Measurements from ENCODE around the gene GLP1R.
A peak's percentile ranks its signal among the peaks of the same experiment; 100 is the strongest.
"Not testable (repeated sequence)": the region's sequence is repeated elsewhere in the genome, so short reads cannot be mapped to it uniquely, and the experiment has no call there.

GLP1R gene

DNA sequence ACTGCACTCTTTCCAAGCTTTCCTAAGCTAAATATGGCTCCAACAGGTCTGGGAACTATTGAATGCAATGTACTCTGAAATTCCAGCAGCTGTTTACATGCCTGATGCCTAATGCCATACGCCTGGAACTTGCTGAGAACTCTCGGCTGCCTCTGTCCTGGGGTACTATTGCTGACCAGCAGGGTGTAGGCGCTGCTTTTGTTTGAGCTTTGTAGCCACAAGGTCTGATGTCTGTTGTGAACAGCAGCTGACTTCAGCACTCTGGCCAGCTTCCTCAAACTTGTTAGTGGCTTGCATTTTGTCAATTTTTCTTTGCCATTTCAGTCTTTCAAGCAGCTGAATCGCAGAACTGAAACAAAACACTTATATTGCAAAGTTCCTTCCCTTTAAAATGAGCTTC lies 39.8 kb downstream of the GLP1R start:
- peak in 1 of 2 donors; percentile 37 for DNase-seq

DNA sequence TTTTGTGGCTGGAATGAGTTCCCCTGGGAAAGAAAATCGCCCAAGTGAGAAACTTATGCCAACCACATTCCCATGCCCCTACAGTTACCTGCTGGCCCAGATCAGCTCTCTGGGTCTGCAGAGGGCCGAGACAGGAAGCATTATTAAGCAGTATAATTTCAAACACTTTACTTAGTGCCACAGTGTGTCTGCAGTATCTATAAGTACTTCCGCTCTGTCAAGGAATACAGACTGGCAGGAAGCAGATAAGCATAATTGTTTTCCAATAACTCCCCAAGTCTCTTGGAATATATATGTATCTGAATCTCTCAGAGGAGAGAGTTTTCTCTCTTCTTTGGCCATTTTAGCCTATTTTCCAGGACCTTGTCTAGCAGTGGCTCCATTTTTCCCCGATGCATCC lies 41.5 kb downstream of the GLP1R start:
- peak in 1 of 2 donors; percentile 52 for DNase-seq

DNA sequence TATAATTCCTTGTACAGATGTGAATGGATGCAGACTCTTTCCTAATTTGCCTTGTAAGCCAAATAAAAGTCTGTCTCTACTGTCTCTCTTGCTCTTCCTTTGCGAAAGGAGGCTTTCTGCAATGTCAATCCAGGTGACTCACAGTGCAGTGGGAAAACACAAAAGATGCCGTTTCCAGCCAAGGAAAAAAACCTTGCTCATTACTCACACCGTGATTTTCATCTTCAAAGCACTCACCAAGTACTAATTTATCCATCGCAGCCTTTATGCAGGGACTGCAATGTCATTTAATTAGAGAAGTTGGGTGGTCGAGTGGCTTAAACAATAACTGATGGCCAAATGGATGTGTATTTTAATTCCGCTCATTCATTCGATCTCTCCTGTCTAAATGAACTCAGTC lies 42.6 kb downstream of the GLP1R start:
- DNase-seq, result no peak

DNA sequence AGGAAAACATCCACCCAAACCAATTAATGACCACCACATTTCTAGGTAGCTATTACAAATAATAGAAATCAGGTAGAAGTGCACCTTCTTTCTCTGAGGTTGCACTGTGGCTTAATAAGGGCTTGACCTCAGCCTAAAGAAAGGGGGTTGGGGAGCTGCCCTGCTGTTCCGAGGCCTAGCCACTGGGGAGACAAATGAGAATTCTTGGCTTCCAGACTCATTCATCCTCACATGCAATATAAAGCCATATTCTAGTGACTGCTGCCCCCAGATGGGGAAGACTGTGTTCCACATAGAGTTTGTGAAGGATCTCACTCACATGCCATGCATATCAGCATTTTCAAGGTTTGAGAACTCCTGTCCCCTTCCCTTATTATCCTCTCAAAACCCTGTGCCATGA lies 43.5 kb downstream of the GLP1R start:
- DNase-seq, result no peak

DNA sequence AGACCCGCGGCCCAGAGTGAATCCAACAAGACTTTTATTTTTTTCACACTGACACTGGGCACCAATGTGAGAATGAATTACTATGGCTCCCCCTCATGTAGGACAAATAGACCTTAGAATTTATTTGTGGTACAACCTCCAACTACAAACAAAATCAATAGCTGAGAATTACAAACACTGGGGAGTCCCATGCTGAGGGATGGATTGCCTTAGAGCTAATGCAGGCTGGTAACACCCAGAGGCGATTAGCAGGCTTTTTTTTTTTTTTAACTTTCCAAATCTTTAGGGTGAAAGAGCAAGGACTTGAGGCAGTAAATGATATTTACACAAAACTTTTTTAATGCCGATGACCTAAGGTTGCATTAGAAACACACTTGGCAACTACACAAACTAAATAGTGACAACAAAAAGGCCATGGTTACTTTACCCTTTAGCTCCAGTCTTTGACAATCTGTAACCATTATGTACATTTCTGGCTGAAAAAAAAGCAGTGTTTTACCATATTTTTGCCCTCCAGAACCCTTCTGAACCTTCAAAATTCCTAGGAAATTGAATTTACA lies 44.6 kb downstream of the GLP1R start:
- DNase-seq, result no peak

DNA sequence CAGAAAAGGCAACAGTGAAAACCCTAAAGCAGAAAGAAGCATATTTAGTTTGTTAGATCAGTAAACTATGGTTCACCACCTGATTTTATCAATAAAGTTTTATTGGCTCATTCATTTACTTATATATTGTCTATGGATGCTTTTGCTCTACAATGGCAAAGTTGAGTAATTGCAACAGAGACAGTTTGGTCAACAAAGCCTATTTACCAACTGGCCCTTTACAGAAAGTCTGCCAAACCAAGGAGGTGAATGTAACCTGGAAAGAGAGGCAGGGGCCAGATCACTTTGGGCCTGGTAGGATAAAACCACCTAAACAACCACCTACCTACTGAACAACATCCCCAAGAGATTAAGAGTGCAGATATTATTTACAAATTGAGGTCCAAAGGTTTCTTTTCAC lies 47.0 kb downstream of the GLP1R start:
- no peak for DNase-seq

DNA sequence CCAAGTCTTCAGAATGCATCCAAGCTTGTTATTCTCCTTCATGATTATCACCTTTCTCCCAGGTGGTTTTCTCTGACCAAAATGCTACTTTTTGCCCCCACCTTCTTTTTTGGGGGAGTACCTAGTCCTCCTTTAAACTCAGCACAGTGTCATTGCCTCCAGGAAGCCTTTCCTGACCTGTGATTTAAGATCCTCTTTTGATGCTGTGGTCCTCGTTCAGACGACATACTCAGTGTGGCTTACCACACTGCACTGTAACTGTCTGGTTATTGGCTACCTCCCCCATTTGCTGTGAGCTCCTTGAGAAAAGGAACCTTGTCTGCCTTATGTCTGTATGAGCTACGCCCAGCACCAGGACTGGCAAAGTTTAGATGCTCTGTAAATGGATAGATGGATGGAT lies 51.8 kb downstream of the GLP1R start:
- DNase-seq, result peak in 1 of 2 donors; percentile 31

DNA sequence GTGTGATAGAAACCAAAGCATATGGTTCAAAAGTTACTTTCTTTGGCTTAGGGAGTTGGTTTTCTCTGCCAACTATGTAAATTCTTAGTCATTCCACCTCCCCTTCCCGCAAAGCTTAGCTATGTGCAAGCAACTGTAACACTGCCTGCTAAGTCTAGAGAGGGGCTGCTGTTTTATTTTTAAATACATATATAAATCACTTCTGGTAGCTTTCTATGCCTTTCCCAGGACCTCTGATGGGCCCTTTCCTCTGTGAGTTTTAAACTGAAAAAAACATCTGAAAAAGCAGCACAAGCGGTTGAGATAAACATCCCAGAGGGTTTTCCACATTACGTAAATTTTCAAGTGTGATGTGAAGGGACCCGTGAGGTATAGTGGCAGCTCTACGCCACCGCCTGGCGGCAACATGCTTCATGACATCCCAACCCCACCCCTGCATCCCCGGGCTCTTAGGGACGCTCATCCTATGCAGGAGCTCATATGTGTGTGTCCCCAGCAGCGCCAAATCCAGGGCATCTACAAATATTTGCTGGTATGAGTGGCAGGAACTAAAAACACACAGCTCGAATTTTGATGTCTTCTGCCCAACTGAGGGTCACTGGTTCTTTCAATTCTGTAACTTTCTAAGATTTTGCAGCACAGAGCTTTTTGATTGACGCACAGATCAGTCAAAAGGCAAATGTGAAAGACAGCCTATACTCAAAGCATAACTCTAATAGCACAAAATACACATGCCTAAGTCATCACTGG lies 53.7 kb downstream of the GLP1R start:
- DNase-seq, result no peak

DNA sequence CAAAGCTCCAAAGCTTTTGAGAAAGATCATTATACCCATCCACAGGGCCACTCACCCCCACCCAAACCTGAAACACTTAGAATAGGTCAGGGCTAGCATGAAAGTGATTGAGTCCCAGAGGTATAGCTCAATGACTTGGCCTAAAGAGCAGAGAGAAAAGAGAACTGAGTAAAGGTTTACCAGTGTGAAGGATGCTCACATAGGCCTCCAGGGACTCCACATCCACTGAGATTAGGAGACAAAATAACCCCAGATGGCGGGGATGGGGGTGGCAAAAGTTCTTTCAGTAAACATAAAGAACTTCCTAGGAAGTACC lies 54.2 kb downstream of the GLP1R start:
- no peak for DNase-seq

DNA sequence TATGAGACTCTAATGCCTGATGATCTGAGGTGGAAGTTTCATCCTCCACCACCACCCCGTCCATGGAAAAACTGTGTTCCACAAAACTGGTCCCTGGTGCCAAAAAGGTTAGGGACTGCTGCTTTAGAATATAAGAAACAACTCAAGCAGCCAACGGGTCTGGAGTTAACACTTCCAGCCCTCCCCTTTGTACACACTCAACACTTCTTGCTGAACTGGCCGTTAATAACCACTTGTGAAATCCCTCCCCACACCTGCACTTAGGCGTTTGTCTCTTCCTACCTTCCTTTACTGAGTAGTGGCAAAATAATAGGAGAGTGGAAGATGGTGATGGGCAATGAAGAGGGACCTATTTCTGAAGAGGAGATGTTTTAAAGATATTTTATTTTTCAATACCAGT lies 55.9 kb downstream of the GLP1R start:
- DNase-seq, result no peak

DNA sequence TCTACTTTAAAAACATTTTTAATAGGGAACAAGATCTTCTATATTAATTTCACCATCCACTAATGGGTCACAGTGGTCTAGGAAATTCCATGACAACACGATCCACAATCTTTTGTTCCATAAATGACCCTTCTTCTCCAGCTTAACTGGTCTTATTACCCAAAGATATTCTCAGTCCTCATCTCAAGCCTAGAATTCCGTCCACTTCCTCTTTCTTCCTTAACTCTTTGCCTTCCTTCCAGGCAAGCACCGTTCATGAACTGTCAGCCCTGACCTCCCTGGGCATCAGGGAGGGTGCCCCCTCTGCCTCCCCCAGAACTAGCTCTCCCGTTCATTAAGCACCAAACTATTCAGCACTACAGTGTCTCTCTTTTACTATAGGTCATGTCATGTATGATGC lies 58.5 kb downstream of the GLP1R start:
- no peak for DNase-seq

DNA sequence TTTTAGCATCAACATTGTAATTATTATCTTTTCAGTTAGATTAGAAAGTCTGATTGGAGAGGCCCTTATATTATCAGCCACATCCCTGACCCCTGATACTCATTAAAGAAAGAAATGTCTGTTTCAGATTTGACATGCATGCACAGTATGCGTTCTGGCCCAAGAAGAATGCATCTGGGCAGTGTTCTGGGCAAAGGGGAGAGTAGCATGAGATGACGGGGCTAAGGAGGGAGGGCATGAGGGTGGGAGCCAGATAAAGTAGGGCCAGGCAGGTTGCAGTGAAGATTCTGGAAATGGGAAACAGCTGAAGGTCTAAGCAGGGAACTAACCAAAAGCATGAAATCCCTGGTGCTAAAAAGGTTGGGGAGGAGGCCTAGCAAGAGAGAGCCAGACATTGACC lies 59.1 kb downstream of the GLP1R start:
- DNase-seq, result no peak

DNA sequence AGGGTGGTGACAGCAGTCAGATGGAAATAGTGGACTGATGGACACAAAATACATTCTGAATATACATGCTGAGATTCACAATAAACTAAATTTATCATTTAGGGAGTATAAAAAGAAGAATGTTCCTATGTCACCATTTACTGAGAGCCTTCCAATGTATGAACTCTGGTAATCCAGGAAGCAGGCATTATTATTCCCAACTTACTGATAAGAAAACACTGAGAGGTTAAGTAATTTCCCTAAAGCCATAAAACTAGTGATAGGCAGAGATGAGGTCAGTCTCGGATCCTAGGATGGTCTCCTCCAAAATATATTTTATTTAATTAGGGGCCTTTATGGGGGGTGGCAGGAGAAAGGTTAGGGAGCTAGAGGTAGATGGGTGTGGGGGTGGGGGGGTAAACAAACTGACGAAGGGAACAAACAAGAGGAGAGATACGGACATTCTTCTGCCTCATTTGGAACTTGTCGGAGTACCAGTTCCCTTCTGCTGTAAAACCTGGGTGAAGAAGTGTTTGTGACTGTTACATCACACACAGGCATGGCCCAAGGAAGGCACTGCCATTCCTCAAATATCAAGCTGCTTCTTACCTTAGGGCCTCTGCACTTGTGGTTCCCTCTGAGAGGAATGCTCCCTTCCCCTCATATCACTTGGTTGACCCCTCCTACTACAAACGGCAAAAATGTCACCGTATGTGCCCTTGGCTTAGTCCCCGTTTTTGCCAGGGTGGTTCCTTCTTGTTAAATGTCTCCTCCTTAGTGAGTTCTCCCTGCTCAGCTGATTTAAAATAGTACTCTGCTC lies 59.7 kb downstream of the GLP1R start:
- no peak for DNase-seq

DNA sequence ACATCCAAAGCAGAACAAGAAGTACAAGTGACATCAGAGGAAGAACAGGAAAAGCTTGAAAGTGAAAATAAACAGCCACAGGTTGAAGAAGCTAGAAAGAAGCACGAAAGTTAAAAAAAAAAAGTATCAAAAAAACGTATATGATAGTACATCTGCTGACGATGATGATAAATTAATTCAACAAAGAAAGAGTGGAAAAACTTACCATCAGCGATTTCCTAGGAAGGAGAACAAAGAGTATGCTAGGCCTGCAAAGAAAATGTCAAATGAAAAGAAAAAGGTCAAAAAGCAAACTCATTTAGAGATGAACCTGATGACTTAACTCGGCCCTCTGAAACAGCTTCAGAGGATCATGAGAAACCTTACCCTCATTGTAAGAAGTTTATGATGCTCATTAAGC lies 62.7 kb downstream of the GLP1R start:
- peak in 1 of 2 donors; percentile 36 for DNase-seq

DNA sequence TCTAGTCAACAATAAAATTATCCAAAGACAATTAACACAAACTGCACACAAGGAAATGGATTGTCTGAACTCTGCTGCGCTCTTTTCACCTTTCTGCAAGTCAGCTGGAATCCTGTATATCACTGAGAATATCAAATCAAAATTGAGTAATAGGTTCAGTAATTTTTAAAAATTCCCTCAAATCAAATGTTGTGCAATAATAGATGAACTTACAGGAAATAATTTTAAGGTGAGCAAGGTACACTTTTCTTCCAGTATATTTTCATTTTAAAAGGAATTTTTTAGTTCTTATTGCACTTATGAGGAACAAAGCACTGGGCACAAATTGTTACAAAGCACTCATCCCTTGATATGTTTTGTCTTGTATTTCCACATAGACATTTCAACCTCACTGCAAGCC lies 65.2 kb downstream of the GLP1R start:
- no peak for DNase-seq

DNA sequence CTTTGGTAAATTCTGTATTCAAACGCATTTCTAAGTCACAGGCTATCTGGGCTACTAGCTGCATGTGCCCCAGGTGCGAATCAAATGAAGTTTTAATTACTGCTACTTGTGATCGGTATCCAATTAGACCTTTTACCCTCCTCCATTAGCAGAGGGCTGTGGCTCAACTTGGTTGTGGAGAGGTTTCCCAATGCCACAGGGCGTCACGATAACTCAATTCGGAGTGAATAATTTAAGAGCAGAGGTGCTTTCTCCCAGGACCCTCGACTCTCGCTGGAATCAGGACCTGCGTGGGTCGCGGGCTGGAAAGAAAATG lies 65.8 kb downstream of the GLP1R start:
- no peak for DNase-seq

DNA sequence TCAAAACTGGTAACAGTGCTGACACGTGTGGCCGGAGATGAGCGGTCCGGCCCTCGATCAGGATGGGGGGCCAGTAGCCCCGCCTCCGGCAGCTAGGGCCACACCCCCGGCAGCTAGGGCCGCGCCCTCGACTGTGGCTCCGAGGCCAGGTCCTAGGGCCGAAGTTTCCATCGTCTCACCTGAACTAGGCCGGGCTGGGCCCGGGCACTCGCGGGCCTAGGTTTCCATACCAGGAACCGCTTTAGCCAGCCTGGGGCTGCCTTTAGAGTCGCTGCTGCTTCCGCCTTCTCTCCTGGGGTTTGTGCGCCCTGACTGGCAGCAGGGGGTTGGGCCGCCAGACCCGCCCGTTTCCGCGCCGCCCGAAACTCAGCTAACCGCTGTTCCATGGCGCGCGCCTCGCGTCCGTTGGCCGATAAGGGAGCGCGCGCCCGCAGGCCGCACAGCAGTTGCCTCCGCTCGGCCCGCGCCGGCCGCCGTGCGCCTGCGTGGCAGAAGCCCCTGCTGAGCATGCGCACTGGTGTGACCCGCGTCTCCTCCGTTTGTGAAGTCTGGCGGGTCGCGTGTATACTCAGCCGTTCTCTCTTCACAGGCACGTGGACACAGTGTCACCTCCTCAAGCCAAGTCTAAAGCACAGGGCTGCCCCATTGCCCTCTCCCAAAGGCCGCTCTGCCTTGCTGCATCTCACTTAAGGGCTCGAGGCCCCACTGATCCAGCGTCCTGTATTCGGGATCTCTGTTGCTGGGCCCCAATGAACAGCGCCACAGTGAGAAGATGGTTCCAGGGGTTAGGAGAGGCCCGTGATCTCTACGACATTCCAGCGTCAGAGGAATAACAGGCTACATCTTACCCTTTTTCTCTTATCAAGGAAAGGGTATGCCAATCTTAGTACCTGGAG lies 66.4 kb downstream of the GLP1R start, which contains the start of gene SAYSD1:
TSS of gene SAYSD1 (minus strand) at position 483 of the 896 bp plus-strand sequence. CDS start at position 386, 97 bp downstream.
- DNase-seq, result peak; percentile 77 to 88

DNA sequence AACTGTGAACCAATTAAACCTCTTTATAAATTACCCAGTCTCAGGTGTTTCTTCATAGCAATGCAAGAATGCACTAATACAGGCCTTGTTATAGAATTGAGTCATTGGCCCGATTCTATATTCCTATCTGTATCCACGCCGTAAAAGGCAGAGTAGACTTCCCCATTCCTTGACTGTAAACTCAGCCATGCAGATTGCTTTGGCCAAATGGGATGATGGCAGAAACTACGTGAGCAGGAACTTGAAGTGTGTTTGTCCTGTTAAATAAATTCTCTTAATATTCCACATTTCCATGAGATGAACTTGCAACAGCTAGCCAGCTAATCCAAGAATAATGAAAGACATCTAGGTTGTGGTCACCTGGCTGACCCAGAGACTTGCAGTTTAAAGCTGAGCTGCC lies 70.3 kb downstream of the GLP1R start:
- no peak for DNase-seq

DNA sequence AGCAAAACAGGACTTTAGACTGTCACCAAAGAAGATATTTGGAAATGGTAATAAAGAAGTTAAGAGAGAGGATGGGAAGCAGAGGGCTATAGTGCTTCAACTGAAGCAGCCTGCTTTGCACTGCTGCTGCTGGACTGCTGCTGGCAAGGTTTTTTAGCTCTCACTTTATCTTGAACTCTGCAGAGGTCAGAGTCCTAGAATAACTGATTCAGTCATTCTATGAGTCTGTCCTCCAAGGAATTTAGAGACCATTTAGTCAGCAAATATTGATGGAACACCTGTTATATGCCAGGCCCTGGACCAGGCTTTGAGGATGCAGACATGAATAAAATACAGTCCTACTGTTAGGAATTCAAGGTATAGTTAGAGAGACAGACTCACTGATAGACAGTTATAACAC lies 75.5 kb downstream of the GLP1R start:
- no peak for DNase-seq

DNA sequence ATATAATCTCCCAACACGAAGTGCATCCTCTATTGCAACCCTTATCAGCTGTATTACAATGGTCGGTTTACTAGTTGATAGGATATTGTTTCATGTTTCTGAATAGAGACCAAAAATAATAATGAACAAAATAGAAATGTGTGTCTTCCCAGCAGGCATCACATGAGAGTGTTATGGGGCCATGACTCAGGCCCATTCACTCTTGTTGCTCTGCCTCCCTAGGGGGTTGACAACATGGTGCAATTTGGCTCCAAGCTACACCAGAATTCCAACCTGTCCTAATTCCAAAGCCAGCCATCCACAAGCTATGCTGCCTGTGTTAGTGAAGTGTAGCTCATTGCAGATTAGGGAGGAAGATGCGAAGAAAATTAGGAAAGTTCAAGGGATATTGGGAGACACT lies 79.5 kb downstream of the GLP1R start:
- DNase-seq, result no peak

DNA sequence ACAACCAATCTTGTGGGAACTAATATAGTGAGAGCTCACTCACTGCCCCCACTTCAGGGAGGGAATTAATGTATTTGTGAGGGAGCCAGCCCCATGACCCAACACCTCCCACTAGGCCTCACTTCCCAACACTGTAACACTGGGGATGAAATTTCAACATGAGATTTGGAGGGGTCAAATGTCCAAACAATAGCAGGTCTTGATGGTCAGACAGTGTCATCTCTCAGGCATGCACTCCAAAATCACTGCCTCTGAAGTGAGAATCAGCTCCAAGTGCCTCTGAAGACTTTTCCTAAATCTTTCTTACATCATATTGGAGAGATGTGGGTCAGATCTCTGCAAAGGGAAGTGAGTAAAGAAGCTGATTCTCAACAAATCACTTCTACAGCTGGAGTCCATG lies 80.3 kb downstream of the GLP1R start:
- no peak for DNase-seq

DNA sequence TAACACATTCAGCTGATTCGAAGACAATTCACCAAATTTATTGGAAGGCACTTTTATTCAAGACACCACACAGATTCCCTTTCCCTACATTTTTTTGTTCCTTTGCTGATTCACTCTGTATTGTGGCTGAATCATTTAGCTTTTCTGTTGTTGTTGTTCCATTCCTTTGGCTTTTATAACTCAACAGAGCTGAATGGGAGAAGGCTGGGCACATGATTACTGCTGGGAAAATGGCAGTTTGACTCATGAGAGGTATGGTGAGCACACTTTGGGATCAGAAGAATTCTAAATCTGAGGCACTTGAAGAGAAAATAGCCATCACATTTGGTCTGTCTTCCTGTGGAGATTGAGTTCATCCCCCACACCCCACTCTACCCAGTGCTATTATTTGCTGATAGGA lies 82.1 kb downstream of the GLP1R start:
- no peak for DNase-seq

DNA sequence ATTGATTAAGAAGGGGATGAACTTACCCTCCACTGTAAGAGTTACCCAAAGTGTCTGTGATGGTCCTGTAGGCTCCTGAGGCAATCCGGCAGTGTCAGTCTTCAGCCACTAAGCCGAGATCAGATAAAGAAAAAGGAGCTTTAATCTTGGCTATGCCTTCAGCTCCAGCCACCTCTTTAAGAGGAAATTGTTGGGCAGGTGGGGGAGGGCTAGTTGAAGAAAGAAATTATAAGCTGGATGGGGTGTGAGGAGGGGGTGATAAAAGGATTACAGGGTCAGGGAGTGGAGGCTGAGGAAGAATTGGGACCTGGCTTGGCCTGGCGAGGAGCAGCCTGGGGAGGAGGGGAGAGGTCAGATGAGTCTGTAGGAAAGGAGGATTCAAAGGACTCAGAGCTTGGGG lies 86.2 kb downstream of the GLP1R start:
- DNase-seq, result not testable (repeated sequence)

Measured in bone marrow (tissue), 2 donors.